Testis (tissue), 3 donors: ENCODE data around the gene ZNF749. TPM values are rescaled to one million over a fixed set of nuclear protein-coding genes. Genes with fewer than 3 reads are reported as not detected.
"Not testable (repeated sequence)": the region's sequence is repeated elsewhere in the genome, so short reads cannot be mapped to it uniquely, and the experiment has no call there.

Experiments
- DNase-seq: peaks from one replicate; pipeline ENCODE4 v3.0.0-alpha.2; 2019
- H3K27ac ChIP-seq, 2 donors: fragments of 200-600 bp; sonication (generic); one replicate each; pipeline ENCODE4 v1.5.1; 2019
- H3K27me3 ChIP-seq: fragments of 200-600 bp; sonication (generic); one replicate; pipeline ENCODE4 v1.5.1; 2019
- H3K36me3 ChIP-seq: fragments of 200-600 bp; sonication (generic); one replicate; pipeline ENCODE4 v1.5.1; 2017; ENCODE audit warnings: low read depth; ENCODE audit errors: missing control alignments
- H3K4me1 ChIP-seq: fragments of 200-600 bp; sonication (generic); one replicate; pipeline ENCODE4 v1.5.1; 2019
- H3K4me3 ChIP-seq, 2 donors: fragments of 200-600 bp; sonication (generic); one replicate each; pipeline ENCODE4 v1.5.1; 2017 to 2019
- H3K9me3 ChIP-seq: fragments of 200-600 bp; sonication (generic); one replicate; pipeline ENCODE4 v1.5.1; 2017
- CTCF ChIP-seq, 3 experiments: fragments of 450-650 bp in 2 of 3; fragments of 200-600 bp in 1 of 3; sonication (generic) in 1 of 3; IDR thresholded peaks; one replicate each; pipeline ENCODE4 v1.5.1; 2016 to 2019; ENCODE audit warnings: antibody characterized with exemption in 3 of 3, mild to moderate bottlenecking in 2 of 3, moderate library complexity in 1 of 3
- POLR2A ChIP-seq: fragments of 450-650 bp; IDR thresholded peaks from one replicate; pipeline ENCODE4 v1.6.1; 2017; ENCODE audit warnings: antibody characterized with exemption, mild to moderate bottlenecking, moderate library complexity
- whole genome bisulfite sequencing, 2 donors: methylation state at CpG; one replicate each; pipeline ENCODE4 v1.1.5; 2018; 5-methylcytosine and 5-hydroxymethylcytosine counted together
- intact Hi-C: fragments of 100-400 bp; cut with DNase I; formaldehyde crosslinking; loops from one replicate; pipeline ENCODE4 v1.15.1; 2023; ENCODE audit warnings: low total_unique reads
- polyA plus RNA-seq: library from polyadenylated mRNA; stranded (reverse); fragments of 350-450 nt; fragmentation: Illumina TruSeq; extraction: RNeasy Lipid Tissue Mini Kit (QIAGEN cat#74804); gene quantifications from one replicate; pipeline ENCODE4 v1.2.3, GENCODE V29; 2014; ENCODE audit warnings: low read depth, low replicate concordance; ENCODE audit not compliant: insufficient read depth
- total RNA-seq, 2 donors: library from RNA; depleted of rRNA; stranded (reverse); fragments of >200 nt; gene quantifications; one replicate each; pipeline ENCODE4 v1.2.3, GENCODE V29; 2016

ZNF749 gene
- total and polyA plus RNA-seq, 3 donors from 2014 or later: 7.9 to 14.1 (median 11.2) TPM

- intact Hi-C loops: no loop called here
- H3K27me3 ChIP-seq: no peaks in the 10 kb centered on the region
- H3K4me1 ChIP-seq: no peaks in the 10 kb centered on the region
- no peaks in the 10 kb centered on the region for H3K9me3 ChIP-seq
- no peaks in the 10 kb centered on the region for H3K36me3 ChIP-seq
- TF ChIP-seq CTCF (IDR thresholded peaks at IDR 0.05): no peak
- TF ChIP-seq POLR2A: no peak
- no peak overlapping the region for H3K4me3 ChIP-seq
- no peak overlapping the region for H3K27ac ChIP-seq
- WGBS, 2 donors: 87 to 92% methylated on average over 5 of the region's 5 CpGs
- no peak for DNase-seq
Measured at GRCh38 chr19:57465680-57466381, 30.7 kb downstream of the ZNF749 start.

- Histone ChIP-seq H3K27ac (no peak overlapping the region), H3K4me3 (no peak overlapping the region), H3K9me3 (no peaks in the 10 kb centered on the region), H3K4me1 (no peaks in the 10 kb centered on the region), H3K27me3 (no peaks in the 10 kb centered on the region), H3K36me3 (no peaks in the 10 kb centered on the region)
- 98% methylated on average over 4 to 5 of the region's 5 CpGs for WGBS, 2 donors
- intact Hi-C loops: no loop called here
- no peak for TF ChIP-seq POLR2A
- TF ChIP-seq CTCF (IDR thresholded peaks at IDR 0.05): no peak
- no peak for DNase-seq
Measured at GRCh38 chr19:57466489-57466888, 31.4 kb downstream of the ZNF749 start.

GRCh38 chr19:57473646-57474045 is 38.5 kb downstream of the ZNF749 start:
- no peak overlapping the region for H3K27ac ChIP-seq
- H3K4me3 ChIP-seq: no peak overlapping the region
- H3K27me3 ChIP-seq: no peaks in the 10 kb centered on the region
- no peaks in the 10 kb centered on the region for H3K9me3 ChIP-seq
- no peak for DNase-seq
- TF ChIP-seq POLR2A: no peak
- TF ChIP-seq CTCF (IDR thresholded peaks at IDR 0.05): no peak
- H3K36me3 ChIP-seq: no peaks in the 10 kb centered on the region
- 97 to 100% methylated on average over 4 of the region's 4 CpGs for WGBS, 2 donors
- no peaks in the 10 kb centered on the region for H3K4me1 ChIP-seq
- intact Hi-C loops: no loop called here

- Histone ChIP-seq H3K9me3 (no peaks in the 10 kb centered on the region), H3K27me3 (no peaks in the 10 kb centered on the region), H3K36me3 (no peaks in the 10 kb centered on the region), H3K4me3 (peak within 1 kb of the TSS; percentile 62 to 76), H3K4me1 (no peaks in the 10 kb centered on the region), H3K27ac (peak within 1 kb of the TSS; percentile 73 to 78)
- WGBS, 2 donors: 4 to 5% methylated on average over 38 of the region's 38 CpGs
- TF ChIP-seq POLR2A: no peak
- TF ChIP-seq CTCF (IDR thresholded peaks at IDR 0.05): peak; percentile 59 to 62 (median 59)
- intact Hi-C loops: no loop called here
- peak; percentile 98 for DNase-seq
Measured at GRCh38 chr19:57477191-57478008, 42.3 kb downstream of the ZNF749 start, which contains the start of gene ZNF772. ZNF772 (minus strand) TSS chr19:57477566; CDS start chr19:57477309, 257 bp downstream.

- H3K27me3 ChIP-seq, H3K36me3 ChIP-seq, H3K4me1 ChIP-seq, H3K9me3 ChIP-seq, intact Hi-C loops: not testable (repeated sequence)
- 0 to 1% methylated on average over 9 to 19 of the region's 69 CpGs for WGBS, 2 donors
- Histone ChIP-seq H3K27ac (peak within 1 kb of the TSS in 1 of 2 donors; percentile 68), H3K4me3 (peak within 1 kb of the TSS; percentile 95 to 97)
- DNase-seq: peak; percentile 97
Measured at GRCh38 chr19:57487477-57488298, 52.6 kb downstream of the ZNF749 start, which contains the start of gene ZNF419. ZNF419 (plus strand) TSS chr19:57487750; CDS start chr19:57487951, 201 bp downstream.

- H3K27me3 ChIP-seq, H3K36me3 ChIP-seq, H3K9me3 ChIP-seq, DNase-seq, H3K4me1 ChIP-seq, H3K27ac ChIP-seq, intact Hi-C loops, H3K4me3 ChIP-seq: not testable (repeated sequence)
- 0% methylated on average over 1 of the region's 1 CpG for WGBS, 2 donors
Measured at GRCh38 chr19:57488299-57488644, 53.1 kb downstream of the ZNF749 start.
